Central memory CD8-positive, alpha-beta T cell (primary cell): ENCODE data around the gene LGALS3BP.

Experiments
- ATAC-seq: fragments of 150-1000 bp; cut with Tn5 transposase; replicated peaks from 2 replicates; pipeline ENCODE4 v1.10.0; 2022; ENCODE audit warnings: mild to moderate bottlenecking, moderate FRiP score, moderate number of reproducible peaks; ENCODE audit not compliant: poor library complexity, severe bottlenecking; ENCODE audit errors: extremely low read depth
- DNase-seq, 2 donors: peaks; one replicate each; pipeline ENCODE4 v3.0.0; 2021; ENCODE audit warnings: low spot score in 2 of 2
- H3K27ac Mint-ChIP-seq: one replicate; pipeline ENCODE4 v1.8.0; 2022; ENCODE audit warnings: low read depth, mild to moderate bottlenecking, moderate library complexity, mixed read lengths
- H3K27me3 Mint-ChIP-seq: one replicate; pipeline ENCODE4 v1.8.0; 2022; ENCODE audit warnings: mixed read lengths
- H3K36me3 Mint-ChIP-seq: one replicate; pipeline ENCODE4 v1.8.0; 2022; ENCODE audit warnings: mild to moderate bottlenecking, moderate library complexity, mixed read lengths; ENCODE audit not compliant: insufficient read depth
- H3K4me1 Mint-ChIP-seq: one replicate; pipeline ENCODE4 v1.8.0; 2022; ENCODE audit warnings: mixed read lengths
- H3K4me3 Mint-ChIP-seq: one replicate; pipeline ENCODE4 v1.8.0; 2022; ENCODE audit warnings: mild to moderate bottlenecking, moderate library complexity, mixed read lengths
- H3K9me3 Mint-ChIP-seq: one replicate; pipeline ENCODE4 v1.8.0; 2022; ENCODE audit warnings: mixed read lengths

The LGALS3BP gene

DNA sequence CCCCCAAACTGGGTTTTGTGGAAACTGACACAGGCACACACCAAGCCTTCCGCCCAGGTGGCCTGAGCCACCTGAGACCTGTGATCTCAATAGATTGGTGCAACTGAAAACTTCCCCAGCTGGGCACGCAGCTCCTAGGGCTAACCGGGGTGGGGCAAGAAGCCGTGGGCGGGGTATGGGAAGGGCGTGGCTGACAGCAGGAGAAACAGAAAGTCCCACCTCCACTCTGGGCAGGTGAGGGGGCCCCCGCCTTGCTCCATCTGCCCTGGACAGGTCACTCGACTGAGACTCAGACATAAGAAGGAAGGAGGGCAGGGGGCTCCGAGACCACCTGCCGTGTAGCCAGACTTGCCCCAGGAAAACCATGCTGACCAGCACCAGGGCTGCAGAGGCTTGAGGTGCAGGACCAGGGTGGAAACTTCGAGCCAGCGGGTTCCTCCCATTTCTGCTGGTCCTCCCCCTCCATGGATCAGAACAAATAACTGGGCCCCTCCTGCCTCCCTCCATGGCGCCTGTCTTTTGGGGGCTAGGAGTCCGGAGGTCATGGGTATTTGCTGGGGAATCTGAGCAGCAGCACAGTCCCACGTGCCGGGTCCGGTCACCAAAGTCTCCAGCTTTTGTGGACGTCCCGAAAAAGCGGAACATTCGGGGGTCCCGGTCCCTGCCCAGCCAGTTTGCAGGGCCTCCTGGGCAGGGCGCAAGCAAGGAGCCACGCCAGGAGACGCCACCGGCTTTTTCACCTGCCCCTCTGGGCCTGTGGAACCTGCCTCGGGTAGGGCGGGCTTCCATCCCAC is 55.9 kb downstream of the LGALS3BP start:
- no peaks in the 10 kb centered on the region for H3K9me3 Mint-ChIP-seq
- H3K27me3 Mint-ChIP-seq = peaks cover 71% of the 10 kb centered on the region
- H3K27ac Mint-ChIP-seq = no peak overlapping the region
- H3K4me1 Mint-ChIP-seq = peaks cover 5% of the 10 kb centered on the region
- peak overlapping the region; percentile 71 for H3K4me3 Mint-ChIP-seq
- H3K36me3 Mint-ChIP-seq = peaks cover 2% of the 10 kb centered on the region
- ATAC-seq (peak; percentile 53), DNase-seq (peak in 1 of 2 donors; percentile 12)

DNA sequence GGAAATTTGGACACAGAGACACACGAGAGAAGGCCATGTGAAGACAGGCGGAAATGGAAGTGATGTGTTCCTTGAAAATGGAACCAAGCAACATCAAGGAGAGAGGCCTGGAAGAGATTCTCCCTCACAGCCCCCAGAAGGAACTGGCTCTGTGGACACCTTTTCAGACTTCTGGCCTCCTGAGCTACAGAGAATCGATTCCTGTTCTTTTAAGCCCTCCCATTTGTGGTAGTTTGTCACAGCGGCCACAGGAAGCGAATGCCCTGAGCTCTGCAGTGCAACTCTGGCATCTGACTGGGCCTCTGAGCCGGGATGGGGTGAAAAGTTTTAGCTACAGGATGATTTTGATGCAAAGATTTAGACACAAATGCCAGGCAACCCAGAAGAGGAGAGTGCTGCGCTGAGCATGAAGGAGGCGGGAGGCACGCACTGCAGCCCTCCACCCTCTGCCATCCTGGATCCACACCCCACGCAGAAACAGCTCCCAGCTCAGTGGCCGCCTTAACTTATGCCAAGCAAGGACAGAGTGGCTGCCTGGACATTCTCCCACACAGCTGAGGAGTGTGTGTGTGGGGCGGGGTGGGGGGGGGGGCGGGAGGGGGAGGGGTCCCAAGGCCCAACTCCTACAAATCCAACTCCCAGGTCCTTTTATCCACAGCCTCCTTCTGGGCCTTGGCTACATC is 56.8 kb downstream of the LGALS3BP start:
- DNase-seq (no peak), ATAC-seq (no peak)
- Mint-ChIP-seq H3K27ac (no peak overlapping the region), H3K4me3 (peak overlapping the region; percentile 34), H3K36me3 (peaks cover 2% of the 10 kb centered on the region), H3K27me3 (peaks cover 71% of the 10 kb centered on the region), H3K4me1 (peaks cover 5% of the 10 kb centered on the region), H3K9me3 (no peaks in the 10 kb centered on the region)

DNA sequence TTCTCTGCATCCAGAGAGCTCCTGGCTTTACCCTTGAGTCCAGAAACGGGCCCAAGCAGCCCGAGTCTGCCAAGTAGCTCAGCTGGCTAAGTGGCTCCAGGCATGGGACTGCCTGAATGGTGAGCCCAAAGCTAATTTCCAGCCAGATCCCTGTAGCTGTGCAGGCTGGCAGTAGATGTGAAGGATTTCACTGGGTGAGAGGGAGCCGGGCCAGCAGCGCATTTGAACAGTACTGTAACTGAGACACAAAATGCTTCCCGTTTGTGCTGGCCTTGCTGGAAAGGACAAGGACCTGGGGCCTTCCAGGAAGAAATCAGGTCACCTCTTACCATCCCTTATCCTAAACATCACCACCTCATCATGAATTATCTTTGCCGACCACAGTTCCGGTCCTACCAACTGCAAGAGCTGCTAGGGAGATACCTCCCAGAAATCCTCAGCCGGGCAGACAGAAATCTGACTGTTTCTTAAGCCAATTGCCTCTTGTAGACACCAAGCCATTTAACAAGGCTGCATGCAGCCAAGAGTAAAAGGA is 58.2 kb downstream of the LGALS3BP start:
- H3K36me3 Mint-ChIP-seq = peaks cover 5% of the 10 kb centered on the region
- no peaks in the 10 kb centered on the region for H3K9me3 Mint-ChIP-seq
- H3K4me3 Mint-ChIP-seq = no peak overlapping the region
- ATAC-seq (no peak), DNase-seq (no peak)
- no peak overlapping the region for H3K27ac Mint-ChIP-seq
- peaks cover 5% of the 10 kb centered on the region for H3K4me1 Mint-ChIP-seq
- peaks cover 72% of the 10 kb centered on the region for H3K27me3 Mint-ChIP-seq
